ENCODE data around the gene CDH4. TPM values are rescaled to one million over a fixed set of nuclear protein-coding genes. Genes with fewer than 3 reads are reported as not detected.

CDH4 gene
- total RNA-seq, 1 experiment from 2014 or later = 5.3 TPM

DNA sequence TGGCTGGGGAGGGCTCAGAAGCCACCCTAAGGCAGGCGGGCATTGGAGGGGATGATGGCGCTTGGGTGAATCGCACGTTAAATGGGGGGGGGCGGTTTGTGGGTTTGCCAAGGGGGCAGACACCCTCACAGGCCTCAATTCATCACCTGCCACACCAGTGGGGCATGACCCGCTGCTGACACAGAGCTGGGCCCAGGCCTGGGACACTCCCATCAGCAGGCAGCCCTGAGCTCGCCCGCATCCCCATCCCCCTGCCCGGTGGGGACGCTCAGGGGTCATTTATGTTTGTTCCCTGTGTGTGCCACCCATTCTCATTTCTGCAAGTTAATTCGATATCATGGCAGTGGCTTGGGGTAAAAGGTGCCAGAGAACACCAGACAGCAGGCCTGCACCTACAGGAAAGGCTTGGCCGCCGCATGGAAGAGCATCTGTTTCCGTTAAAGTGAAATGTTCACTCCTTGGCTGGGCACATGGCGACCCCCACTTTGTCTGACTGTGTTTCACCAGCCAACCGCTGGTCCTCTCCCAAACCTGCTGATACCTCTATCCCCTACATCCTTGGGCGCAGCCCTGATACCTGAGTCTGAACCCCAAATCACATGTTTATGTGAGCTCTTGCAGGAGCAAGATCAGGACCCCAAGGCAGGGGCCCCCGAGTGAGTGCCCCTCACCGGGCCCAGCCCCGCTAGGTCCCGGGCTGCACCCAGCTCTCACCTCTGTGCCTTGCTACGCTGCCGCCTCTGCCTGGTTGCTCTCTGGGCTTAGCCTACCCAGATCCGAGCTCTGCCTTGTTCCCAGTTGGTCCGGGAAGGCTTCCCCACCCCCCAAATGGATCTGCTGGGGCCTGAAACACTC is 564.8 kb downstream of the CDH4 start (continued):
- TF ChIP-seq, protein P1, sequence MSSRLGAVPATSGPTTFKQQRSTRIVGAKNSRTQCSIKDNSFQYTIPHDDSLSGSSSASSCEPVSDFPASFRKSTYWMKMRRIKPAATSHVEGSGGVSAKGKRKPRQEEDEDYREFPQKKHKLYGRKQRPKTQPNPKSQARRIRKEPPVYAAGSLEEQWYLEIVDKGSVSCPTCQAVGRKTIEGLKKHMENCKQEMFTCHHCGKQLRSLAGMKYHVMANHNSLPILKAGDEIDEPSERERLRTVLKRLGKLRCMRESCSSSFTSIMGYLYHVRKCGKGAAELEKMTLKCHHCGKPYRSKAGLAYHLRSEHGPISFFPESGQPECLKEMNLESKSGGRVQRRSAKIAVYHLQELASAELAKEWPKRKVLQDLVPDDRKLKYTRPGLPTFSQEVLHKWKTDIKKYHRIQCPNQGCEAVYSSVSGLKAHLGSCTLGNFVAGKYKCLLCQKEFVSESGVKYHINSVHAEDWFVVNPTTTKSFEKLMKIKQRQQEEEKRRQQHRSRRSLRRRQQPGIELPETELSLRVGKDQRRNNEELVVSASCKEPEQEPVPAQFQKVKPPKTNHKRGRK (CRISPR knock-in tag; IDR thresholded peaks at IDR 0.05; ENCODE audit: borderline replicate concordance) = no peak

GRCh38 chr20:61817575-61817974 is 565.5 kb downstream of the CDH4 start:
- Mint-ChIP-seq H3K9me3 (no peaks in the 10 kb centered on the region; the same call in 1 of the 2 replicates), H3K36me3 (no peaks in the 10 kb centered on the region), H3K4me1 (no peaks in the 10 kb centered on the region), H3K27ac (no peak overlapping the region), H3K4me3 (no peak overlapping the region), H3K27me3 (ENCODE audit: low read depth) (peaks cover 9% of the 10 kb centered on the region)
- no peak for ATAC-seq
- ChIA-PET POLR2A (no interaction called here), CTCF (no interaction called here)
- TF ChIP-seq, protein P1 (CRISPR knock-in tag; IDR thresholded peaks at IDR 0.05; ENCODE audit: borderline replicate concordance) = no peak
- no peak for TF ChIP-seq IRF2 (CRISPR knock-in tag; IDR thresholded peaks at IDR 0.05; ENCODE audit: borderline replicate concordance, low read depth)
- no peak for TF ChIP-seq SMAD3 (CRISPR knock-in tag; IDR thresholded peaks at IDR 0.05; ENCODE audit: borderline replicate concordance)
- no peak for TF ChIP-seq MYBL2 (CRISPR knock-in tag; IDR thresholded peaks at IDR 0.05)
- TF ChIP-seq, protein P2, sequence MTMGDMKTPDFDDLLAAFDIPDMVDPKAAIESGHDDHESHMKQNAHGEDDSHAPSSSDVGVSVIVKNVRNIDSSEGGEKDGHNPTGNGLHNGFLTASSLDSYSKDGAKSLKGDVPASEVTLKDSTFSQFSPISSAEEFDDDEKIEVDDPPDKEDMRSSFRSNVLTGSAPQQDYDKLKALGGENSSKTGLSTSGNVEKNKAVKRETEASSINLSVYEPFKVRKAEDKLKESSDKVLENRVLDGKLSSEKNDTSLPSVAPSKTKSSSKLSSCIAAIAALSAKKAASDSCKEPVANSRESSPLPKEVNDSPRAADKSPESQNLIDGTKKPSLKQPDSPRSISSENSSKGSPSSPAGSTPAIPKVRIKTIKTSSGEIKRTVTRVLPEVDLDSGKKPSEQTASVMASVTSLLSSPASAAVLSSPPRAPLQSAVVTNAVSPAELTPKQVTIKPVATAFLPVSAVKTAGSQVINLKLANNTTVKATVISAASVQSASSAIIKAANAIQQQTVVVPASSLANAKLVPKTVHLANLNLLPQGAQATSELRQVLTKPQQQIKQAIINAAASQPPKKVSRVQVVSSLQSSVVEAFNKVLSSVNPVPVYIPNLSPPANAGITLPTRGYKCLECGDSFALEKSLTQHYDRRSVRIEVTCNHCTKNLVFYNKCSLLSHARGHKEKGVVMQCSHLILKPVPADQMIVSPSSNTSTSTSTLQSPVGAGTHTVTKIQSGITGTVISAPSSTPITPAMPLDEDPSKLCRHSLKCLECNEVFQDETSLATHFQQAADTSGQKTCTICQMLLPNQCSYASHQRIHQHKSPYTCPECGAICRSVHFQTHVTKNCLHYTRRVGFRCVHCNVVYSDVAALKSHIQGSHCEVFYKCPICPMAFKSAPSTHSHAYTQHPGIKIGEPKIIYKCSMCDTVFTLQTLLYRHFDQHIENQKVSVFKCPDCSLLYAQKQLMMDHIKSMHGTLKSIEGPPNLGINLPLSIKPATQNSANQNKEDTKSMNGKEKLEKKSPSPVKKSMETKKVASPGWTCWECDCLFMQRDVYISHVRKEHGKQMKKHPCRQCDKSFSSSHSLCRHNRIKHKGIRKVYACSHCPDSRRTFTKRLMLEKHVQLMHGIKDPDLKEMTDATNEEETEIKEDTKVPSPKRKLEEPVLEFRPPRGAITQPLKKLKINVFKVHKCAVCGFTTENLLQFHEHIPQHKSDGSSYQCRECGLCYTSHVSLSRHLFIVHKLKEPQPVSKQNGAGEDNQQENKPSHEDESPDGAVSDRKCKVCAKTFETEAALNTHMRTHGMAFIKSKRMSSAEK (CRISPR knock-in tag; IDR thresholded peaks at IDR 0.05; ENCODE audit: borderline replicate concordance) = no peak
- DNase-seq (ENCODE audit: low spot score) = no peak

DNA sequence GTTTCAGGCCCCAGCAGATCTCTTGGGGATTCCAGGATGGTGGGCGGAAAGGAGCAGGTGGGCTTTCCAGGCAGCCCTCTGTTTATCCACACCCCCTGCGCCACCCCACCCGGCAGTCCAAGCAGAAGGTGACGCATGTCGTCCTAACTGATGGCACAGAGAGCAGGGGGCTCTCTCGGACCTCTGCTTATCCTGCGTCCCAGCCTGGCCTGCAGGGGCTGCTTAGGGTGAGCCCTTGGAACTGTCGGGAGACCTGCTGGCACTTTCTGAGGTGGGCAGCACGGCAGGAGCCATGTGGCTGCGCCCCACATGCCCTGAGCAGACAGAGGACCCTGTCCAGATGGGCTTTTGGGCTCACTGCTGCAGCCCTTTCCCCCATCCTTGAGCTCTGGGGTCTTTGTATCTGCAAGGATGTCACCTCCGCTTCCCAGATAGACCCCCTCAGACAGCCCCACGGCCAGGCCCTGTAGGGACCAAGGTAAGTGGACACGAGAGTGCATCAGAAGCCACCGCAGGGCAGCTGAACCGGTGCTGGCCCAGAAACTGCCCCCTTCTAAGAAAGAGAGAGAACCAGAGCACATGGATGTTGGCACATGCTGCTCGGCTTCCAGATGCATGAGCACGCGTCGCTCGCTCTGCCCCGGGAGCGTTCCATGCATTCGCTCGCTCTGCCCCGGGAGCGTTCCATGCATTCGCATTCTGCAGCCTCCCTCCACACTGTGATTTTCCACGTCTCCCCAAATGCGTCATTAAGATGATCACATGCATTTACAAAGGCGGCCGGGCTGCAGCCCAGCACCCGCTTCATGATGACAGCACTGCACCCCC is 566.9 kb downstream of the CDH4 start:
- peaks cover 16% of the 10 kb centered on the region for H3K27me3 Mint-ChIP-seq (ENCODE audit: low read depth)
- H3K4me1 Mint-ChIP-seq = no peaks in the 10 kb centered on the region
- POLR2A ChIA-PET = no interaction called here
- no peak overlapping the region for H3K27ac Mint-ChIP-seq
- peaks cover 4% of the 10 kb centered on the region; the same call in 1 of the 2 replicates for H3K36me3 Mint-ChIP-seq
- no peak for DNase-seq (ENCODE audit: low spot score)
- CTCF ChIA-PET = no interaction called here
- H3K9me3 Mint-ChIP-seq = peaks cover 8% of the 10 kb centered on the region
- TF ChIP-seq, protein P3, sequence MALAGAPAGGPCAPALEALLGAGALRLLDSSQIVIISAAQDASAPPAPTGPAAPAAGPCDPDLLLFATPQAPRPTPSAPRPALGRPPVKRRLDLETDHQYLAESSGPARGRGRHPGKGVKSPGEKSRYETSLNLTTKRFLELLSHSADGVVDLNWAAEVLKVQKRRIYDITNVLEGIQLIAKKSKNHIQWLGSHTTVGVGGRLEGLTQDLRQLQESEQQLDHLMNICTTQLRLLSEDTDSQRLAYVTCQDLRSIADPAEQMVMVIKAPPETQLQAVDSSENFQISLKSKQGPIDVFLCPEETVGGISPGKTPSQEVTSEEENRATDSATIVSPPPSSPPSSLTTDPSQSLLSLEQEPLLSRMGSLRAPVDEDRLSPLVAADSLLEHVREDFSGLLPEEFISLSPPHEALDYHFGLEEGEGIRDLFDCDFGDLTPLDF (CRISPR knock-in tag; IDR thresholded peaks at IDR 0.05) = no peak
- no peak for TF ChIP-seq MXD4 (CRISPR knock-in tag; IDR thresholded peaks at IDR 0.05; ENCODE audit: borderline replicate concordance)
- TF ChIP-seq ZNF121 (CRISPR knock-in tag; IDR thresholded peaks at IDR 0.05) = no peak
- no peak for TF ChIP-seq KAT7 (CRISPR knock-in tag; IDR thresholded peaks at IDR 0.05; ENCODE audit: borderline replicate concordance)
- TF ChIP-seq NFATC4 (CRISPR knock-in tag; IDR thresholded peaks at IDR 0.05) = no peak
- no peak overlapping the region for H3K4me3 Mint-ChIP-seq
- ATAC-seq = no peak
